ENCODE measurements around the gene TAF4.

DNA sequence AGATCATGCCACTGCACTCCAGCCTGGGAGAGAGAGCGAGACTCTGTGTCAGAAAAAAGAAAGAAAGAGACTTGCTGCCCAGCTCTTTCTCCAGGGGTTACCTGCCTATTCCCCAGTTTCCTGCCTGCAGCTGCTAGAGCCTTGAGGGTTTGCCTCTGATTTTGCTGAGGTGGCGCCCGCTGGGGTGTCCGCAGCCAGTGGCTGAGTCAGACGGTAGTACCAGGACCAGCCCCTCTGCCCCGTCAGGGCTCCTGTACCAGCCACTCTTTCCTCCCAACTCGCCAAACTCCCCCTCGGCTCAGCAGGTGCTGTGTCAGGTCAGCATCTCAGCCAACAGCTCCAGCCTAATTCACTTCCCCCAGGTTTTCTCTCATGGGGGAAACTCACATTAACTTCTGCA, 49.2 kb upstream of the TAF4 start:
- TF ChIP-seq, protein P1, sequence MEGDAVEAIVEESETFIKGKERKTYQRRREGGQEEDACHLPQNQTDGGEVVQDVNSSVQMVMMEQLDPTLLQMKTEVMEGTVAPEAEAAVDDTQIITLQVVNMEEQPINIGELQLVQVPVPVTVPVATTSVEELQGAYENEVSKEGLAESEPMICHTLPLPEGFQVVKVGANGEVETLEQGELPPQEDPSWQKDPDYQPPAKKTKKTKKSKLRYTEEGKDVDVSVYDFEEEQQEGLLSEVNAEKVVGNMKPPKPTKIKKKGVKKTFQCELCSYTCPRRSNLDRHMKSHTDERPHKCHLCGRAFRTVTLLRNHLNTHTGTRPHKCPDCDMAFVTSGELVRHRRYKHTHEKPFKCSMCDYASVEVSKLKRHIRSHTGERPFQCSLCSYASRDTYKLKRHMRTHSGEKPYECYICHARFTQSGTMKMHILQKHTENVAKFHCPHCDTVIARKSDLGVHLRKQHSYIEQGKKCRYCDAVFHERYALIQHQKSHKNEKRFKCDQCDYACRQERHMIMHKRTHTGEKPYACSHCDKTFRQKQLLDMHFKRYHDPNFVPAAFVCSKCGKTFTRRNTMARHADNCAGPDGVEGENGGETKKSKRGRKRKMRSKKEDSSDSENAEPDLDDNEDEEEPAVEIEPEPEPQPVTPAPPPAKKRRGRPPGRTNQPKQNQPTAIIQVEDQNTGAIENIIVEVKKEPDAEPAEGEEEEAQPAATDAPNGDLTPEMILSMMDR (IDR thresholded peaks at IDR 0.05): no peak
- TF ChIP-seq POLR2A (IDR thresholded peaks at IDR 0.05) (no peak), EP300 (IDR thresholded peaks at IDR 0.05) (no peak)

Data from sigmoid colon (tissue), 4 donors.